Neural cell (in vitro differentiated cells): ENCODE results near the gene PPP2R5D. TPM values are rescaled to one million over a fixed set of nuclear protein-coding genes. Genes with fewer than 3 reads are reported as not detected.
"Not testable (repeated sequence)": the region's sequence is repeated elsewhere in the genome, so short reads cannot be mapped to it uniquely, and the experiment has no call there.

Experiments
- H2AFZ ChIP-seq: fragments of 200-600, 300-800 bp; sonication (generic), shearing (Covaris generic); 2 replicates; pipeline ENCODE4 v1.6.0; 2014; ENCODE audit warnings: low read depth, mild to moderate bottlenecking, antibody characterized with exemption, low read length, moderate library complexity
- H3F3A ChIP-seq: fragments of 200-600 bp; shearing (Covaris generic); 2 replicates; pipeline ENCODE4 v1.6.1; 2016; ENCODE audit warnings: mild to moderate bottlenecking, moderate library complexity, mixed read lengths, antibody characterized with exemption, low read length; ENCODE audit not compliant: insufficient read depth, poor library complexity, severe bottlenecking
- H3K27ac ChIP-seq: fragments of 200-600, 300-800 bp; sonication (generic), shearing (Covaris generic); 2 replicates; pipeline ENCODE4 v1.5.1; 2014; ENCODE audit warnings: mild to moderate bottlenecking, low read length, moderate library complexity
- H3K27me3 ChIP-seq: fragments of 300-800, 200-600 bp; sonication (generic), shearing (Covaris generic); 2 replicates; pipeline ENCODE4 v1.6.0; 2014; ENCODE audit warnings: mild to moderate bottlenecking, low read depth, low read length, moderate library complexity; ENCODE audit not compliant: insufficient read depth
- H3K36me3 ChIP-seq: fragments of 300-800, 200-600 bp; sonication (generic), shearing (Covaris generic); 2 replicates; pipeline ENCODE4 v1.5.1; 2014; ENCODE audit warnings: mild to moderate bottlenecking, antibody characterized with exemption, low read length, moderate library complexity; ENCODE audit not compliant: insufficient read depth
- H3K4me2 ChIP-seq: fragments of 300-800, 200-600 bp; sonication (generic), shearing (Covaris generic); 2 replicates; pipeline ENCODE4 v1.6.0; 2014; ENCODE audit warnings: mild to moderate bottlenecking, low read length
- H3K4me3 ChIP-seq: fragments of 300-800, 200-600 bp; sonication (generic), shearing (Covaris generic); 2 replicates; pipeline ENCODE4 v1.5.1; 2014; ENCODE audit warnings: mild to moderate bottlenecking, low read length, moderate library complexity
- H3K79me2 ChIP-seq: fragments of 200-600 bp; shearing (Covaris generic); replicated peaks from 2 replicates; pipeline ENCODE4 v1.6.0; 2014; ENCODE audit warnings: mild to moderate bottlenecking, low read length, moderate library complexity; ENCODE audit not compliant: insufficient read depth
- H3K9ac ChIP-seq: fragments of 300-800, 200-600 bp; sonication (generic), shearing (Covaris generic); 2 replicates; pipeline ENCODE4 v1.6.1; 2016; ENCODE audit warnings: mild to moderate bottlenecking, low read length, mixed read lengths
- H3K9me2 ChIP-seq: fragments of 200-600 bp; shearing (Covaris generic); 2 replicates; pipeline ENCODE4 v1.6.1; 2016; ENCODE audit warnings: mild to moderate bottlenecking, low read length, mixed read lengths; ENCODE audit not compliant: insufficient read depth
- H3K9me3 ChIP-seq: fragments of 200-600, 300-800 bp; sonication (generic), shearing (Covaris generic); 2 replicates; pipeline ENCODE4 v1.6.1; 2016; ENCODE audit warnings: mild to moderate bottlenecking, mixed run types, low read length, moderate library complexity, mixed read lengths
- H4K20me1 ChIP-seq: fragments of 200-600 bp; shearing (Covaris generic); 2 replicates; pipeline ENCODE4 v1.6.1; 2016; ENCODE audit warnings: mild to moderate bottlenecking, mixed run types; ENCODE audit not compliant: insufficient read depth
- EP300 ChIP-seq: fragments of 450-650 bp; conservative IDR thresholded peaks from 2 replicates; pipeline ENCODE4 v1.6.1; 2014; ENCODE audit warnings: antibody characterized with exemption, mild to moderate bottlenecking, moderate library complexity; ENCODE audit not compliant: poor library complexity, severe bottlenecking
- EZH2 ChIP-seq: fragments of 200-600, 300-800 bp; shearing (Covaris generic), sonication (generic); IDR thresholded peaks from 2 replicates; pipeline ENCODE4 v1.6.1; 2014; ENCODE audit warnings: antibody characterized with exemption, low read length, borderline replicate concordance, mild to moderate bottlenecking; ENCODE audit not compliant: insufficient read depth, poor library complexity, severe bottlenecking
- MXI1 ChIP-seq: fragments of 450-650 bp; conservative IDR thresholded peaks from 2 replicates; pipeline ENCODE4 v1.6.1; 2014; ENCODE audit warnings: antibody characterized with exemption, mild to moderate bottlenecking; ENCODE audit not compliant: poor library complexity, severe bottlenecking
- POLR2AphosphoS5 ChIP-seq: IDR thresholded peaks from 2 replicates; pipeline ENCODE4 v1.6.1; 2012
- RAD21 ChIP-seq: fragments of 450-650 bp; conservative IDR thresholded peaks from 2 replicates; pipeline ENCODE4 v1.6.1; 2014; ENCODE audit warnings: antibody characterized with exemption, mild to moderate bottlenecking, moderate library complexity
- SMC3 ChIP-seq: fragments of 450-650 bp; conservative IDR thresholded peaks from 2 replicates; pipeline ENCODE4 v1.6.1; 2014; ENCODE audit warnings: antibody characterized with exemption, mild to moderate bottlenecking, moderate library complexity; ENCODE audit not compliant: poor library complexity
- TAF1 ChIP-seq: IDR thresholded peaks from 2 replicates; pipeline ENCODE4 v1.6.1; 2012; ENCODE audit warnings: low read depth
- polyA plus RNA-seq: library from polyadenylated mRNA; depleted of rRNA; stranded (reverse); fragments of >200 nt; gene quantifications from 2 replicates; pipeline ENCODE4 v1.2.3, GENCODE V29; 2014
- TF ChIP-seq, protein P1 (sequence below): IDR thresholded peaks from 2 replicates; pipeline ENCODE4 v1.6.1; 2012; ENCODE audit warnings: borderline replicate concordance
- TF ChIP-seq, protein P2 (sequence below): fragments of 450-650 bp; IDR thresholded peaks from 2 replicates; pipeline ENCODE4 v1.5.1; 2014; ENCODE audit warnings: antibody characterized with exemption, mild to moderate bottlenecking, moderate library complexity; ENCODE audit not compliant: poor library complexity, severe bottlenecking

The PPP2R5D gene
- polyA plus RNA-seq, 1 donor from 2014 or later, result 41.1 TPM

DNA sequence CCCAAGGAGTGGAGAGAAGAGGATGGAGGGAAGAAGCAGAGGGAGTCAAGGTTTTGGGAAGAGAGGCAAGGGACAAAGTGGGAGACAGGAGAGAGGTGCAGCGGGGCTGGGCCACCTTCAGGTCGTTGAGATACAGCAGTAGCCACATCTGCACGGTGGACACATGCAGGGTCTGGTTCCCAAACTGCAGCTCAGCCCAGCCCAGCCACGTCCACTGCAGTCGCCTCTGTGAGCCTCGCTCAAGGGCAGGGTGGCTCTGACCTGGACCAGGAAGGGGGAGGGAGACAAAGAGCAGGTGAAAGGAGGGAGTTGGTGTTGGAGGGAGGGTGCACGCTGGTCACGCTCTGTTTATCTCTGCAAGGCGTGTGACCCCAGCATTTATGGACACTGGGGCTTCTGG lies 54.4 kb downstream of the PPP2R5D start:
- no peak overlapping the region for H3K4me3 ChIP-seq
- TF ChIP-seq EP300 (no peak), SMC3 (no peak), TAF1 (no peak), MXI1 (no peak), POLR2AphosphoS5 (no peak)
- TF ChIP-seq, protein P1, sequence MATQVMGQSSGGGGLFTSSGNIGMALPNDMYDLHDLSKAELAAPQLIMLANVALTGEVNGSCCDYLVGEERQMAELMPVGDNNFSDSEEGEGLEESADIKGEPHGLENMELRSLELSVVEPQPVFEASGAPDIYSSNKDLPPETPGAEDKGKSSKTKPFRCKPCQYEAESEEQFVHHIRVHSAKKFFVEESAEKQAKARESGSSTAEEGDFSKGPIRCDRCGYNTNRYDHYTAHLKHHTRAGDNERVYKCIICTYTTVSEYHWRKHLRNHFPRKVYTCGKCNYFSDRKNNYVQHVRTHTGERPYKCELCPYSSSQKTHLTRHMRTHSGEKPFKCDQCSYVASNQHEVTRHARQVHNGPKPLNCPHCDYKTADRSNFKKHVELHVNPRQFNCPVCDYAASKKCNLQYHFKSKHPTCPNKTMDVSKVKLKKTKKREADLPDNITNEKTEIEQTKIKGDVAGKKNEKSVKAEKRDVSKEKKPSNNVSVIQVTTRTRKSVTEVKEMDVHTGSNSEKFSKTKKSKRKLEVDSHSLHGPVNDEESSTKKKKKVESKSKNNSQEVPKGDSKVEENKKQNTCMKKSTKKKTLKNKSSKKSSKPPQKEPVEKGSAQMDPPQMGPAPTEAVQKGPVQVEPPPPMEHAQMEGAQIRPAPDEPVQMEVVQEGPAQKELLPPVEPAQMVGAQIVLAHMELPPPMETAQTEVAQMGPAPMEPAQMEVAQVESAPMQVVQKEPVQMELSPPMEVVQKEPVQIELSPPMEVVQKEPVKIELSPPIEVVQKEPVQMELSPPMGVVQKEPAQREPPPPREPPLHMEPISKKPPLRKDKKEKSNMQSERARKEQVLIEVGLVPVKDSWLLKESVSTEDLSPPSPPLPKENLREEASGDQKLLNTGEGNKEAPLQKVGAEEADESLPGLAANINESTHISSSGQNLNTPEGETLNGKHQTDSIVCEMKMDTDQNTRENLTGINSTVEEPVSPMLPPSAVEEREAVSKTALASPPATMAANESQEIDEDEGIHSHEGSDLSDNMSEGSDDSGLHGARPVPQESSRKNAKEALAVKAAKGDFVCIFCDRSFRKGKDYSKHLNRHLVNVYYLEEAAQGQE, result no peak
- no peaks in the 10 kb centered on the region for H3F3A ChIP-seq
- H3K9me3 ChIP-seq, result no peaks in the 10 kb centered on the region
- H3K27me3 ChIP-seq, result no peaks in the 10 kb centered on the region
- no peak overlapping the region for H3K27ac ChIP-seq
- H3K79me2 ChIP-seq, result no peaks in the 10 kb centered on the region
- no peaks in the 10 kb centered on the region for H3K9me2 ChIP-seq
- no peak overlapping the region for H3K9ac ChIP-seq
- no peak overlapping the region for H2AFZ ChIP-seq
- H3K36me3 ChIP-seq, result no peaks in the 10 kb centered on the region
- no peak overlapping the region for H3K4me2 ChIP-seq
- no peaks in the 10 kb centered on the region for H4K20me1 ChIP-seq

DNA sequence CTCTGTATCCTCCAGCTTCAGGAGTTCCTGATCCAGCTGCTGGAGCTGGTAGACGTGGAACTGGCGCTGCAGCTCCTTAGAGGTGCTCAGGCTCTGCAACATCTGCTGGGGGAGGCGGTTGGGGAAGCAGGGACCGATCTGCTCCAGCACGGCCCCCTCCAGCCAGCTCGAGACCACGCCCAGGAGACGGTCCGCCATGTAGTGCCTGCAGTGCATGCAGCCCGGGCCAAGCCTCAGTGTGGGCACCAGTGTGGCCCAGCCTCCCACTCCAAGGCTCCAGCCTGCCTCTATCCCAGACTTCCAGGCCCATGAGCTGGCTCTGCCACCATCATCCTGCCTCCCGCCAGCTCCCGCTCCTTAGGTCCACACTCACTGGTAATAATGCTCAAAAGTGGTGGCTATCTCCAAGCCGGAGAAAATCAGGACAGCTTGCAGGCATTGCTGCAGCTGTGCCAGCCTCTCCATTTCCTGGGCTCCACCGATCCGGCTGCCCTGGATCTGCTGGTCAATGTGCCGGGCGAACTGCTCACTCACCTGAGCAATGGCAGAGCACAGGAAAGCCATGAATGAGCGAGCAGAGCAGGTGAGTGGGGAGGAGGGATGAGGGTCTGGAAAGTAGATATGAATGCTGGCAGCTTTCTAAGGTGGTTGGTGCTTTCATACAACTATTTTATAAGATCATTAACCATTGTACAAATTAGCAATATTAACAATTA lies 56.3 kb downstream of the PPP2R5D start:
- Histone ChIP-seq H3K9me2 (no peaks in the 10 kb centered on the region), H3K9me3 (no peaks in the 10 kb centered on the region), H3K36me3 (no peaks in the 10 kb centered on the region), H3K27me3 (no peaks in the 10 kb centered on the region), H3K4me2 (no peak overlapping the region), H2AFZ (no peak overlapping the region), H3K9ac (no peak overlapping the region), H3F3A (no peaks in the 10 kb centered on the region), H3K27ac (no peak overlapping the region), H3K79me2 (no peaks in the 10 kb centered on the region), H4K20me1 (no peaks in the 10 kb centered on the region), H3K4me3 (no peak overlapping the region)
- no peak for TF ChIP-seq RAD21
- TF ChIP-seq, protein P2, sequence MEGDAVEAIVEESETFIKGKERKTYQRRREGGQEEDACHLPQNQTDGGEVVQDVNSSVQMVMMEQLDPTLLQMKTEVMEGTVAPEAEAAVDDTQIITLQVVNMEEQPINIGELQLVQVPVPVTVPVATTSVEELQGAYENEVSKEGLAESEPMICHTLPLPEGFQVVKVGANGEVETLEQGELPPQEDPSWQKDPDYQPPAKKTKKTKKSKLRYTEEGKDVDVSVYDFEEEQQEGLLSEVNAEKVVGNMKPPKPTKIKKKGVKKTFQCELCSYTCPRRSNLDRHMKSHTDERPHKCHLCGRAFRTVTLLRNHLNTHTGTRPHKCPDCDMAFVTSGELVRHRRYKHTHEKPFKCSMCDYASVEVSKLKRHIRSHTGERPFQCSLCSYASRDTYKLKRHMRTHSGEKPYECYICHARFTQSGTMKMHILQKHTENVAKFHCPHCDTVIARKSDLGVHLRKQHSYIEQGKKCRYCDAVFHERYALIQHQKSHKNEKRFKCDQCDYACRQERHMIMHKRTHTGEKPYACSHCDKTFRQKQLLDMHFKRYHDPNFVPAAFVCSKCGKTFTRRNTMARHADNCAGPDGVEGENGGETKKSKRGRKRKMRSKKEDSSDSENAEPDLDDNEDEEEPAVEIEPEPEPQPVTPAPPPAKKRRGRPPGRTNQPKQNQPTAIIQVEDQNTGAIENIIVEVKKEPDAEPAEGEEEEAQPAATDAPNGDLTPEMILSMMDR, result no peak
- no peak for TF ChIP-seq EZH2
- TF ChIP-seq SMC3, result no peak
- no peak for TF ChIP-seq POLR2AphosphoS5
- TF ChIP-seq TAF1, result no peak
- TF ChIP-seq MXI1, result no peak

DNA sequence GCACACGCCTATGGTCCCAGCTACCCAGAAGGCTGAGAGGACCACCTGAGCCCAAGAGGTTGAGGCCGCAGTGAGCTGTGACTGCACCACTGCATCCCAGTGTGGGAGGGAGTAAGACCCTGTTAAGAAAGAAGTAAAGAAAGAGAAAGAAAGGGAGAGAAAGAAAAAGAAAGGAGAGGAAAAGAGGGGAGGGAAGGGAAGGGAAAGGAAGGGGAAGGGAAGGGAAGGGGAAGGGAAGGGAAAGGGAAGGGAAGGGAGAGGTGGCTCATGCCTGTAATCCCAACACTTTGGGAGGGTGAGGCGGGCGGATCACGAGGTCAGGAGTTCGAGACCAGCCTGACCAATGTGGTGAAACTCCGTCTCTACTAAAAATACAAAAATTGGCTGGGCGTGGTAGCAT lies 57.1 kb downstream of the PPP2R5D start:
- H3K4me2 ChIP-seq, H3K79me2 ChIP-seq, H3K9ac ChIP-seq, H3K36me3 ChIP-seq, H3K4me3 ChIP-seq, H3K9me3 ChIP-seq, H3K9me2 ChIP-seq, H3K27ac ChIP-seq, H3K27me3 ChIP-seq, H2AFZ ChIP-seq, H4K20me1 ChIP-seq, H3F3A ChIP-seq: not testable (repeated sequence)
